GM19240 (cell line): ENCODE results near the gene SMG6.
"Not testable (repeated sequence)": the region's sequence is repeated elsewhere in the genome, so short reads cannot be mapped to it uniquely, and the experiment has no call there.

Experiments
- DNase-seq: peaks from one replicate; pipeline ENCODE4 v3.0.0; 2011; ENCODE audit warnings: low spot score; ENCODE audit not compliant: insufficient read length

Gene SMG6

GRCh38 chr17:2013220-2013993 lies 290.2 kb downstream of the SMG6 start:
- DNase-seq, result not testable (repeated sequence)

- DNase-seq, result no peak
Observed at GRCh38 chr17:2012499-2012898, 291.1 kb downstream of the SMG6 start.

GRCh38 chr17:2011411-2012371 lies 291.9 kb downstream of the SMG6 start:
- no peak for DNase-seq
